Upper lobe of left lung (tissue), 4 donors: Measurements from ENCODE around the gene DENND1A.

ENCODE experiments used
- POLR2A ChIP-seq, 4 donors: fragments of 450-650 bp; IDR thresholded peaks; one replicate each; pipeline ENCODE4 v1.5.1; 2016 to 2017; ENCODE audit warnings: antibody characterized with exemption in 4 of 4, mild to moderate bottlenecking in 2 of 4
- TF ChIP-seq, protein P1 (sequence below), 6 experiments: fragments of 450-650 bp in 4 of 6; fragments of 200-600 bp in 2 of 6; sonication (generic) in 2 of 6; IDR thresholded peaks; one replicate each; pipeline ENCODE4 v1.5.1; 2016 to 2019; ENCODE audit warnings: antibody characterized with exemption in 6 of 6

DNA sequence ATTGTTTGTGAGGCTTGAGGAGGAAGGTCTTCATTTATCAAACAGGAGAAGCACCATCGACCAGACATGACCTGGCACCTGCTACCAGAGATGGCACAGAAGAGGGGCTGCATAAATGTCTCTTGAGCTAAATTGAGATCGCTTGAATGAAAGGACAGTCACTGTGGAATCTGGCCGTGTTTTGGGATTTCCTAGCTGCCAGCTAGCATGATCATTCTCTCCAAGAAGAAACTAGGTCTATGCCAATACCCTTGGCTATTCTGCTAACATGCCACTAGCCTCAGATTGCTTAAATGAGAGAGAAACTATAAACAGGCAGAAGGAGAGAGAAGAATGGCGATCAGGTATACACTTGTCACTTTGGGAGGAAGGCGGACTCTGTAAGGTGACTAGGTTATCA lies 324.6 kb downstream of the DENND1A start:
- TF ChIP-seq, protein P1, sequence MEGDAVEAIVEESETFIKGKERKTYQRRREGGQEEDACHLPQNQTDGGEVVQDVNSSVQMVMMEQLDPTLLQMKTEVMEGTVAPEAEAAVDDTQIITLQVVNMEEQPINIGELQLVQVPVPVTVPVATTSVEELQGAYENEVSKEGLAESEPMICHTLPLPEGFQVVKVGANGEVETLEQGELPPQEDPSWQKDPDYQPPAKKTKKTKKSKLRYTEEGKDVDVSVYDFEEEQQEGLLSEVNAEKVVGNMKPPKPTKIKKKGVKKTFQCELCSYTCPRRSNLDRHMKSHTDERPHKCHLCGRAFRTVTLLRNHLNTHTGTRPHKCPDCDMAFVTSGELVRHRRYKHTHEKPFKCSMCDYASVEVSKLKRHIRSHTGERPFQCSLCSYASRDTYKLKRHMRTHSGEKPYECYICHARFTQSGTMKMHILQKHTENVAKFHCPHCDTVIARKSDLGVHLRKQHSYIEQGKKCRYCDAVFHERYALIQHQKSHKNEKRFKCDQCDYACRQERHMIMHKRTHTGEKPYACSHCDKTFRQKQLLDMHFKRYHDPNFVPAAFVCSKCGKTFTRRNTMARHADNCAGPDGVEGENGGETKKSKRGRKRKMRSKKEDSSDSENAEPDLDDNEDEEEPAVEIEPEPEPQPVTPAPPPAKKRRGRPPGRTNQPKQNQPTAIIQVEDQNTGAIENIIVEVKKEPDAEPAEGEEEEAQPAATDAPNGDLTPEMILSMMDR (IDR thresholded peaks at IDR 0.05): no peak
- no peak for TF ChIP-seq POLR2A (IDR thresholded peaks at IDR 0.05)
